Amygdala (tissue), 56 donors: Measurements from ENCODE around the gene DOCK4.

Experiments
- DNase-seq, 56 donors: peaks; one replicate each; lab custom pipeline; 2025; lab: John Stamatoyannopoulos, UW

The DOCK4 gene

DNA sequence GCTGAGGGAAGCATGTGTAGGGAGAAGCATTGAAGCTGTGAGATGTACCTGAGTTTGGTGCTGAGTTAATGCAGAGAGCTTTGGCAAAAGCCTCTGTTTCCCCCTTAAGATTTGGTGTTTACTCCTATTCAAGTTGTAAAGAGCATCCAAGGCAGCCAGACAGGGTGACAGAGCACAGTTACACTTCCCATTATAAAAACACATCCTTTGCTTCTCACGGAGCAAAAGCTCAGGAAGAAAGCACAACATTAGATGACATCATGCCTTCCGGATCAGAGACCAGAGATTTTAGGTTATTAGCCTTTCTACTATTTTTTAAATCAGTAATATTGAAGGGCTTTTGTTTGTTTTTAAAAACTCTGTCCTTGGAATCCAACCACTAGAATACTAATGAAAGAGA, 182.9 kb downstream of the DOCK4 start:
- DNase-seq: no peak

DNA sequence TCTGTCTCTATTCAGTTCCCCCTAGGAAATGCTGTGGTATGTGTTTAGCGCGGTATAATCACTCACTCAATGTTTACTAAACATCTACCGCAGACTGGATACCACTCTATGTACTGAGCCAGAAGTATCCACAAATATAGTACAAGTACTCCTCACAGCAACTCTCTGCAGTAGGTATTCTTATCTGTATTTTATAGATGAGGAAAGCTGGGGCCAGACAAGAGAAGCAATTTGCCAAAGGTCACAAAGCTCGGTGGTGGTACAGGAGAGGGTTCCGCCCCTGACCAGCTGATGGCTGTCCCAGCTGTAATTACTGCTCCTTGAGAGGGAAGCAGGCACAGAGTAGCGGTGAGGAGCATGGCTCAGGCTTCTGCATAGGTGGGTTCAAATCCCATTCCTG, 184.1 kb downstream of the DOCK4 start:
- DNase-seq: no peak

DNA sequence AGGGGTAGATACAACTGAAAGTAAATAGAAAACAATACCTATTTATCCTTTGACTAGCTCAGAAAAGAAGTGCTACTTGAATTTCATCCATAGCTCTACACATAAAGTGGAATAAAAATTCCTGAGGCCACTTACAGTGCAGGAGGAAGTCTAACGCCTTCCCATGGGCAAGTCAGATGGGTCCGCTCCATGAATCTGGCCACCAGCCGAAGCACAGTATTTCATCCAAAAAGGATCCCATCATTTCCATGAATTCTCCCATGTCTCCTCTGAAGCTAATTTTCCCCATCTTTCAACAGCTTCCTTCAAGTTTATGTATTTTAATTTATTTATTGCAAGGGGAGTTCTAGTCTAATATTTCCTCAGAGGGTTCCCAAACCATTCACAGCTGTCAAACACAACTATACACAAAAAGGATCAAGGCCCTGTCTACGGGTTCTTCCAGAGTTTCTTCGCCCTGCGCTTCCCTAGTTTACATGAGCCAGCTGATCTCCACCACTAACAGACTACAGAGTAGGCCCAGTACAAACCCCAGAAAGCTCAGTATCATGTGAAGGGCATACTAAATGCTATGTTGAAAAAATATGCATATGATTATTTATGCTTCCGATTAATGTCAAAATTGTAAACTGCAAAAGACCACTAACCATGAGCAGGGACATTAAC, 184.7 kb downstream of the DOCK4 start:
- DNase-seq: no peak

DNA sequence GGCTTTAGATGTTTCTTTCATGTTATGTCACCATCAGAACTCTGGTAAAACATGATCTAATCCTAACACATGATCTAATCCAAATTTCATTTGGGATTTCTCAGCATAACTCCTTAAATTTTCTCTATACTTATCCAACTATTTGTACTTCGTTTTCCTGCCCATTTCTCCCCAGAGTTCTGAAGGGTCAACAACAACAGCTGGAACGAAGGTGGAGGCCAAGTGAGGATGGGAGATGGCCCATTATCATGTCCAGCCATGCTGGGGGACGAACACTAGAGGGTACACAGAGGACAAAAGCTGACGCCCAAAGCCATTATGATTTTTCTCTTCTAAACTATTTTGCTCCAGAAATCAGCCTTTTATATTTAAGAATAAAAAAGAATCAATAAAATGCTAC, 185.4 kb downstream of the DOCK4 start:
- no peak for DNase-seq

DNA sequence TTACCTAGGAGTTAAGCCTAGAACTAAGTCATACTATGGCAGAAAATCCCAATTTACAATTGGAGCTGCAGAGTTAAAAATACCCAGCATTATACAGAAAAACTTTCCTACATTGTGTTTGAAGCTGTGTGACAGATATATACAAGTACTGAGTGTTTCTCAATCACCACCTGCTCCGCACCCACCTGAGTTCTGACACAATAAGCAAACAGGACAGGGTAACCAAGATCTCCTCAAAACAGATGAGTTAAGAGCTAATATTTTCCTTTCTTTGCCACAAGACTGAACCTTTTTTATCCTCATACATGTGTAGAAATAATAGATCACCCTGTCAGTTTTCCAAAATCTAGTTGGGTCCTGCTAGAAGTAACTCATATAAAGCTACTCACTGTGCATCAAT, 186.3 kb downstream of the DOCK4 start:
- no peak for DNase-seq

DNA sequence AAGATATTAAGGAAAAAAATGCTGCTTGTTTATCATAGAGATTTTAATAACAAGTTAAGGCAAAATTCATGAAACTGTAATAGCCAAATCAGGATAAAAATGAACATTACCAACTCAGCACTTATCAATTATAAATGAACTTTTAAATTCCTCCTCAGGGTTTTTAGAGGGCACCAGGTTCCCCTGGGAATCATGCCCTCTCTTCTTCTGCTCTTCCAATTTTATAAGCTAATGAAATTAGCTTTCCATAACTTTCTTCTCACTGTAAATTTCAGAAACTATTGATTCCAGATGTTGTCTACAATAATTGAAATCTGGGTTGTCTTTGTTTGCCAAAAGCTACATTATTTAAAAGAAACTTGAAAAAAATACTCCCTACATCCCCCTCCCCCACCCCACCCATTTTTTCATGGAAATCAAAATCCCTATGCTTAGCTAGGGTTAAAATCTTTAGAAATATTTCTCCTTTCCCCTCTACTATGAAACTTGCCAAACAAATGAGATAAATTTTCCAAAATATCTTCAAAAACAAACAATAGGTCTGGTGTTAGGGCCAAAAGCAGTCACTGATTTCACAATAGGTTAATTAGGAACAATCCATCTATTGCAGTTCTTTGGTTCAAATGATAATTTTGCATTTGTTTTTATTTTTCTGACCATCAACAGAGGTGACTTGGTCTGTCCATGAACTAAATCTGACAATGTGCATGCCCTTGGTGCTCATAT, 187.7 kb downstream of the DOCK4 start:
- no peak for DNase-seq

DNA sequence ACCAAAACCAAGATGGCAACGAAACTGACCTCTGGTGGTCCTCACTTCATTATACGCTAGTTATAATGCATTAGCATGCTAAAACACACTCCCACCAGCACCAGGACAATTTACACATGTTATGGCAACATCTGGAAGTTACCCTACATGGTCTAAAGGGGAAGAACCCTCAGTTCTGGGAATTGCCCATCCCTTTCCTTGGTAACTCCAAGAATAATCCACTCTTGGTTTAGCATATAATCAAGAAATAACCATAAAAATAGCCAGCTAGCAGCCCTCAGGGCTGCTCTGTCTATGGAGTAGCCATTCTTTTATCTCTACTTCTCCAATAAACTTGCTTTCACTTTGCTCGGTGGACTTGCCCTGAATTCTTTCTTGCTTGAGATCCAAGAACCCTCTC, 191.1 kb downstream of the DOCK4 start:
- no peak for DNase-seq

DNA sequence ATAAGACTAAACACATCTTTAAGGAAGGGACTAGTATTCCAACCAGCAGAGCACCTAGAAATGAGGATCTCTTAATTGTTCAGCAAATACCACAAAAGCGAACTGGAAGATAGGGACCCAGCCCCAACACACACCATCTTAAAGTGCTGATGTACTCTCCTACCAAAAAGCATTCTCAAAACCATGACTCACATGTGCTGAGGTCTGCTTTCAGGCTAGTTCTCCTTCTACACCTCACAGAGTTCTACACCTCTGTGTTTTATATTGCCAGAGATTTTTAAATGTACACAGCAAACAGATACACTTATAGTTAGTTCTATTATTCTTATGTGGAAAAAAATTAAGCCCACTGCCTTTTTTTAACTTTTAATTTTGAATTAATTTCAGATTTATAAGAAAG, 191.9 kb downstream of the DOCK4 start:
- no peak for DNase-seq

DNA sequence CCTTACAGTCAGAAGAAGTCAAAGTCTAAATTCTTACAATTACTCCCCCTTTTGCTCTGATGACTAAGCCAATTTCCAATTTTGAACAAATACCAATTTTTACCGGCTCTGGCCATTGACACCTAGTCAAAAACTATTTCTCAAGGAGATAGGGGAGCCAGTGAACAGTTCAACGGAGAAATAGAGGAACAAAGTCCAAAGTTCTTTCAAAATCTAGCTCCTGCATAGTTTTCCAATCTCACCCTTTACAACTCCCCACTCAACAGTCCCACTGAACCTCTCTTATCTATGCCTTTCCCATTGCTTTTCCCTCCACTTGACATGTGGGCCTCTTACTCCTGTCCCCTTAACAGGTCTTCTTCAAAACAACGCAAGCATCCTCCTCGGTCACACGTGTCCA, 192.9 kb downstream of the DOCK4 start:
- DNase-seq: no peak

DNA sequence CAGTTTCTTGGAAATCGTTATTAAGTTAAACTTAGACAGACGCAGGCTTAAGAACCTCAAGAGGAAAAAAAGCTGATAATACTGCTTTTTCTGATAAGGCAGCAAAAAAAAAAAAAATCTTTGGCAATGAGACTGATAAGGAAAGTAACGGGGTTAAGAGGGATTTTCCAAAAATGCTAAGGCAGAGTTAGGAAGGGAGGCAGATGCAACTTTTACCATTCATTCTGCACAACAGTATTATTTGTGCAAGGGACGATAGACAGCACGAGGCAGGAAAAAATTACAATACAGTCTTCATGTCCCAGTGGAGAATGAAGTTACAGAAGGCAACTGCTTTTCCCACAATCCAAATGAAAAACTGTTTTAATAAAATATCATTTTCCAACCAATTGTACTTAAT, 194.0 kb downstream of the DOCK4 start:
- DNase-seq: no peak

DNA sequence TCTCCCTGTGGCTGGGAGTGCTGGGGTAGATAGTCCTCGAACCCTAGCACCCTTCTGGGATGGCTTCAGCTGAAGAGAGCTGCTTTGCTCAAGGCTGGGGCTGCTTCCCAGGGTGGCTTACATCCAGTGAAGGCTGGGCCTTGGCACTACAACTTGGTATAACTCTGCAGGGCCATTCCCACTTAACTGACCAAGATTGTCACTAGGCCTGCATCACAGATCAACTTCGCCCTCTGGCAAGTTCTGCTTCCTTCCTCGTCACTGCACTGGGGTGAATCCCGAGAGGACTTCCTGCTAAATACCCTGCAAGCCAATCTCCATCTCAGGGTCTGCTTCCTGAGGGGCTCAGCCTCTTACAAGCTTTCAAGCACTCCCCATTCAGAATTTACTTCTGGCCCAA, 195.2 kb downstream of the DOCK4 start:
- DNase-seq: peak in 6 of 56 donors; percentile 5 to 27 (median 19)

DNA sequence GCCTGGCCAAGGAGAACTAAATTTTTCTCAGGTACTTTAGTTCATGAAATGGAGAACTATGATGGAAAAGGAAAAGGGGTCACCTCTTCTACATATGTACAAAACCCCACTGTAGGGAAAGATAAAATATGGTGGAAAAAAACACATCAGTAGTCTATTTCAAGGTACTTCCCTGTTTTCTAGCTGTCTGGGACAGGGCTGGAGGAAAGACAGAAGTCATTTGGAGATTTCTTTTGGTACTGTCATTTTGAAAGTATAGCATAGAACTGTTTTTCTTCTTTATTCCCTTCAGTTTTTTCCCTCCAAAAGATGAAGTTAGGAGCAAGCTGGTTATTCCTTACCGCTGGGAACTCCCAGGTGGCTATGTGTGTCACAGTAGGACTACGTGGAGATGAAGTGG, 196.1 kb downstream of the DOCK4 start:
- no peak for DNase-seq

DNA sequence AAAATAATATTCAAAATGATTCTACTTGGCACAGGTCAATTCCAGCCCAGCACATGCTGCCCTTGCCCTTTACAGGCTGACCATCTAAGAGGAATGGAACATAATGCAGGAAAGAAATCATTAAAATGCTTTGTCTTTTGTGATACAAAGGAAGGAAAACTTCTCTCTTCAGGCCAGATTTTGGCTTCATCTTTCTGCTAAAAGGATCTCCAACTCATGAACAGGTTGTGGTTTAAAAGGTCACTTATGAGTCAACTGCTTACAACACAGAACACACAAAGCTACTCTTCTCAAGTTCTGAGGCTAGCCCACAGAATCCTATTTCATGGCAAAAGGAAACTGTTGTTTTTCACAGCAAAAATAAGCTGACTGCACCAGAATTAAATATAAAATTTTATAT, 197.1 kb downstream of the DOCK4 start:
- no peak for DNase-seq

DNA sequence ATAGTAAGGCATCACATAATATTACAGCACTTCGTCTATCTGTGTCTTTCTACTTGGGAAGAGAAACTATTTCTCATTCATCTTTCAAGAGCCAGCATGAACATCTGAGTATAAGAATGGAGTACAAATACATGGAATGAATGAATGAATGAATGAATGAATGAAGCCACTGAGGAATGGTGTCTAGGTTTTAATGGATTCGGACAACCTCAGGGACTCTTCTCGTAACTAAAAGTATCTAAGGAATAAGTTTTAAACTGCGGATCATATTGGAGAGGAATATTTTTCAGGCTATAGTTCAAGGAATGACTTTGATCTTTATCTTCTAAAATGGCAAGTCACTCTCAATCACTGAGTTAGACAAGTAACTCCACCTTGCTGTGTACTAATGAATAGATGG, 199.0 kb downstream of the DOCK4 start:
- no peak for DNase-seq

DNA sequence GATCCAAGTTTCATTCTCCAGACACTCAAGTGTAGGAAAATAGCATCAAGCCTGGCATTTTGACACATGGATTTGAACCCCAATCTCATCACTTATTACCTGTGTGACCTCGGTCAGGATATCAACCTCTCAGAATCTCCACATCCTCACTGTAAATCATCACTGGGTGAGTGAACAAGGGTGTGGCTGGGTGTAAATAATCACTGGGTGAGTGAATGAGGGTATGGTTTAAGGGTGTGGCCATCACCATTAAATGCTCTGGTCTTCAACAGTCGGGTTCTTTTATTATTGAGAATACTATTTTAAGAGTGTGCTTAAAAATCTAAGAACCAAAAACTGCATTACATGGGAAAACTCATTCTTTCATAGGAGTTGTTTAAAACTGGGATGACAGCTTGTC, 200.1 kb downstream of the DOCK4 start:
- no peak for DNase-seq

DNA sequence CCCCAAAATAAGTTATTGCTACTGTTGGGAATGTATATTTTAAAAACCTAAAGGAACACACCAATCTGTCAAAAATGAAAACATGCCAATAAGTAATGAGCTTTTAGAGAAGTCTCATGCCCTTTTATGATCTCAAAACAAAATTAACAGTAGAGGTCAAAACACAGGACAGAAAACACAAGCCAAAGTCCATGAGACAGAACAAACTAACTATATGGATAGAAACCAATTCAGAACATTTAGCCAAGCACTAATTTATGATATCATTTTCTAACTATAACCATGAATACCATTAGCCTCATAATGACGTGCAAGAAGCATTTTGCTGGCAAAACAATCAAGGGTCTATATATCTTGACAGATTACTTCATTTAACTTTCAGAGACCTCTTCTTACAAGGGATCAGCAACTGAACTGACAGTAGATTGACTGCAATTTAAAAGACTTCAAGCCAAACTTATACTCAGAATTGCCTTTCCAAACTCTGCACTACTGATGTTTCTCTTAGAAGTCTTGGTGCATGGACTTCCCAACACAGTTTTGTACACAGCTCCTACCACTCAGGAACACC, 200.9 kb downstream of the DOCK4 start:
- no peak for DNase-seq

DNA sequence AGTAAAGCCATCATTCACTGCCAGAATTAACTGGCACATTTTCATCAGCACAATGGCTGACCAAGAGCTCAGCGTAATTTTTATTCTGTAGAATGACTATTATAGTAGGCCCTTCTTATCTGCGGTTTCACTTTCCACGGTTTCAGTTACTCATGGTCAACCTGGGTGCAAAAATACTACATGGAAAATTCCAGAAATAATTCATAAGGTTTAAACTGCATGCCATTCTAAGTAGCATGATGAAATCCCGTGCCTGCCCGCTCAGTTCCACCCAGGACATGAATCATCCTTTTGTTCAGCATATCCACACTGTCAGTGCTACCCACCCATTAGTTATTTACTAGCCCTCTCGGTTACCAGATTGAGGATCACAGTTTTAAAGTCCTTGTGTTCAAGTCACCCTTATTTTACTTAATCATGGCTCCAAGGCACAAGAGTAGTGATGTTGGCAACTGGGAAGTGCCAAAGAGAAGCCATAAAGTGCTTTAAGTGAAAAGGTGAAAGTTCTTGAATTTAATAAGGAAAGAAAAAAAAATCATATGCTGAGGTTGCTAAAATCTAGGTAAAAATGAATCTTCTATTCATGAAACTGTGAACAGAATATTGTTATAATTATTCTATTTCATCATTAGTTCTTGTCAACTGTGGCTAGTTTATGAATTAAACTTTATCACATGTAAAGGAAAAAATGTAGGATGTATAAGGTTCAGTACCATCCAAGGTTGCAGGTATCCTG, 204.9 kb downstream of the DOCK4 start:
- DNase-seq: peak in 11 of 56 donors; percentile 6 to 47 (median 32)

DNA sequence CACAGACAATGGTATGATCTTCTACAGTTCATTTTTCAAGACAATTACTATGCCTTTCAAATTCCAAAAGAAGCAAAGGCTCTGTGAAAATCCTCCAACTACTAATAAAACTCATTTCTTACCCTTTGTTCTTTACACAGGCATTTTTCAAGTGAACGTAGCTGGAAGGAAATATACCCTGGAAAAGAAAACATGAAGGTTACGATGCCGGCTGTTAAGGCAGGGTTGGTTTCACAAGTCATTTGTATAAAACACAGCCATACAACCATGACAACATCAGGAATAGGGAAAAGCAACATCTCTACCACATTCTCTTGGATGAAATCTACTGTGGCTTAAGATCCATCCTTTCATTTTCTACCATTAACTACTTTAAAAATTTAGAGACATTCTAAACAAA, 207.9 kb downstream of the DOCK4 start:
- no peak for DNase-seq

DNA sequence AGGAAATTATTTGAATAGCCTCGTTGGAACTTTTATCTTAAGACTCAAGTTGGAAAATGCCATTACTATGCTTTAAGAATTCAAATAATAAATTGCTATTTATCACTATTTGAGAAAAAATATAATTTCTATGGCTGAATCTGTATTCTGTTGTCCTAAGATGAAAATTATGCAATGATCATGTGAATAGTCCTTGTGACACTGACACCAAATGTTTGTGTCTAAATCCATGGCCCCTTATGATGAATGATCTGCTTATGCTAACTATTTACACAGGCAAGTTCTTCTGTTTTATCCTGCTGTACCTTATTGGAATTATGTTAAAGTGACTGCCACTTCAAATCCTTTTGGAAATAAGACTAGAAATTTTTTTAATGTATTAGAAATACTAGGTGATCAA, 208.7 kb downstream of the DOCK4 start:
- no peak for DNase-seq

DNA sequence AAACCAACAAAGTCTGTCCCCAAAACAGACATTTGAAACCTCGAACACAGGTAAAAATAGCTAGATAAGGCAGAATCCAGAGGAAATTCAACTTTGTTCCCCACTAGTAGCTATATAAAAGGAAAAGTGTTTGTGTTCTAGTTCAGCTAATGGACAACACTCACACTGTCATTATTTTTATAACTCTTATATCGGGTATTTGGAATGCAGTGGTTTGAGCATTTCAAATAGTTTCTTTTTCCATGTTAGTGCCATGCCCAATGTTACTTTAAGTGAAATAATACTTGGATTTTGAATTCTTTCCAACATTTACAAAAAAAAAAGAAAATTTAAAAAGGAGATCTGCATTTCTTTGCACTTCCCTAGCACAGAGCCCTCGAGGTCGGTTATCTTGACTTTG, 213.6 kb downstream of the DOCK4 start:
- DNase-seq: no peak

DNA sequence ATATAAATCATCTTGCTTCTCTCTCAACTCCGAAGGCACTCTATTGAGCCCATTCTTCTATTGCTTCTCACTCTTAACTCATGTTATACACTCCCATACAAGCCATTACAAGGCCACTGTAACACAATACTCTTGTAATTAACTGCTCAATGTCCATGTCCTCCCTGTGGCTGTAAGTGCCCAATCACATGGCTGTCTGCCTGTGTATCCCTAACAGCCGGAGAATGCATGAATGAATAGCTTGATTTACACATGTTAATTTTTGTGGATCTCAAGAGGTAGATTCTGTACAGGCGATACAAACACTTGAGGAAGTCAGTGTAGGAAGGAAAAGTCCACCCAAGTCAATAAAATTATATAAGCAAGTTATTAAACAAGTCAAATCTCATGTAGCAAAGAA, 215.6 kb downstream of the DOCK4 start:
- DNase-seq: no peak

DNA sequence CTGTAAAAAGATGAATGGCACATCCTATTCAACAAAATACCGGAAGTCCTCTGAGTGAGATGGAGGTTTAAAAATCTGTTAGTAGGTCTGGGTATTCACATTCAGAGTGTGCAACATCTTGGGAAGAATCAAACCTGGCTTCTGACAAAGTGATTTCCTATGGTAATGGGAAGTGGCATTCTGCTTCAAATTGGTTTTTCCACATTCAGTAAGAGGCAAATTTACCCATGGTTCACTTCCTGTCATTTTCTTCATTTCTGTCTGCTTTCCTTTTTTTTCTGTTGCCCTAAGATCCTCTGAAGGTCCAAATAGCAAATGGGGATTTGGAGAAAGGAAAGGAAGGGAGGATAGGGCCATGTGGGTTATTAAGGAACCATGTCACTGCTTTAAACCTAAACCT, 218.3 kb downstream of the DOCK4 start:
- no peak for DNase-seq
